Measurements from ENCODE around the gene HSD17B12.

Gene HSD17B12

GRCh38 chr11:43687120-43687791 lies 6.7 kb downstream of the HSD17B12 start:
- no peak for DNase-seq (ENCODE audit: low read depth in 1 of 2, low spot score in 1 of 2)

GRCh38 chr11:43688394-43688793 lies 7.9 kb downstream of the HSD17B12 start:
- no peak for DNase-seq (ENCODE audit: low read depth in 1 of 2, low spot score in 1 of 2)

- no peak for DNase-seq (ENCODE audit: low read depth in 1 of 2, low spot score in 1 of 2)
Observed at GRCh38 chr11:43689167-43689566, 8.6 kb downstream of the HSD17B12 start.

- no peak for DNase-seq (ENCODE audit: low read depth in 1 of 2, low spot score in 1 of 2)
Observed at GRCh38 chr11:43690929-43691725, 10.6 kb downstream of the HSD17B12 start.

GRCh38 chr11:43691806-43692205 lies 11.3 kb downstream of the HSD17B12 start:
- DNase-seq (ENCODE audit: low read depth in 1 of 2, low spot score in 1 of 2) = no peak

- no peak for DNase-seq (ENCODE audit: low read depth in 1 of 2, low spot score in 1 of 2)
Observed at GRCh38 chr11:43693069-43693468, 12.5 kb downstream of the HSD17B12 start.

- DNase-seq (ENCODE audit: low read depth in 1 of 2, low spot score in 1 of 2) = no peak
Observed at GRCh38 chr11:43693731-43694130, 13.2 kb downstream of the HSD17B12 start.

GRCh38 chr11:43694477-43694876 lies 13.9 kb downstream of the HSD17B12 start:
- DNase-seq (ENCODE audit: low read depth in 1 of 2, low spot score in 1 of 2) = no peak

GRCh38 chr11:43697679-43698078 lies 17.1 kb downstream of the HSD17B12 start:
- no peak for DNase-seq (ENCODE audit: low read depth in 1 of 2, low spot score in 1 of 2)

- DNase-seq (ENCODE audit: low read depth in 1 of 2, low spot score in 1 of 2) = no peak
Observed at GRCh38 chr11:43699870-43700269, 19.3 kb downstream of the HSD17B12 start.

- DNase-seq (ENCODE audit: low read depth in 1 of 2, low spot score in 1 of 2) = no peak
Observed at GRCh38 chr11:43706631-43707030, 26.1 kb downstream of the HSD17B12 start.

GRCh38 chr11:43708776-43709175 lies 28.2 kb downstream of the HSD17B12 start:
- DNase-seq (ENCODE audit: low read depth in 1 of 2, low spot score in 1 of 2) = no peak

GRCh38 chr11:43709689-43710088 lies 29.2 kb downstream of the HSD17B12 start:
- DNase-seq (ENCODE audit: low read depth in 1 of 2, low spot score in 1 of 2) = no peak

- DNase-seq (ENCODE audit: low read depth in 1 of 2, low spot score in 1 of 2) = no peak
Observed at GRCh38 chr11:43712676-43713075, 32.1 kb downstream of the HSD17B12 start.

- DNase-seq (ENCODE audit: low read depth in 1 of 2, low spot score in 1 of 2) = no peak
Observed at GRCh38 chr11:43718373-43718772, 37.8 kb downstream of the HSD17B12 start.

- no peak for DNase-seq (ENCODE audit: low read depth in 1 of 2, low spot score in 1 of 2)
Observed at GRCh38 chr11:43723617-43724016, 43.1 kb downstream of the HSD17B12 start.

- DNase-seq (ENCODE audit: low read depth in 1 of 2, low spot score in 1 of 2) = no peak
Observed at GRCh38 chr11:43732225-43732624, 51.7 kb downstream of the HSD17B12 start.

GRCh38 chr11:43734256-43734655 lies 53.7 kb downstream of the HSD17B12 start:
- DNase-seq (ENCODE audit: low read depth in 1 of 2, low spot score in 1 of 2) = no peak

- DNase-seq (ENCODE audit: low read depth in 1 of 2, low spot score in 1 of 2) = no peak
Observed at GRCh38 chr11:43735115-43735514, 54.6 kb downstream of the HSD17B12 start.

- DNase-seq (ENCODE audit: low read depth in 1 of 2, low spot score in 1 of 2) = no peak
Observed at GRCh38 chr11:43735961-43736360, 55.4 kb downstream of the HSD17B12 start.

- no peak for DNase-seq (ENCODE audit: low read depth in 1 of 2, low spot score in 1 of 2)
Observed at GRCh38 chr11:43736502-43737200, 56.1 kb downstream of the HSD17B12 start.

GRCh38 chr11:43737201-43737590 lies 56.7 kb downstream of the HSD17B12 start:
- no peak for DNase-seq (ENCODE audit: low read depth in 1 of 2, low spot score in 1 of 2)
